ENCODE measurements around the gene TUBE1. TPM values are rescaled to one million over a fixed set of nuclear protein-coding genes. Genes with fewer than 3 reads are reported as not detected.

Gene TUBE1
- total and polyA plus RNA-seq, 2 experiments from 2014 or later = 26.3 to 27.7 TPM

GRCh38 chr6:112109262-112109661 is 22.0 kb upstream of the TUBE1 start (continued):
- no peak for TF ChIP-seq CTCF (conservative IDR thresholded peaks at IDR 0.05; ENCODE audit: low read depth in 2 of 2)
- no peak for TF ChIP-seq ETS1 (IDR thresholded peaks at IDR 0.05)
- TF ChIP-seq REST (IDR thresholded peaks at IDR 0.05; ENCODE audit: unreplicated experiment) = no peak

GRCh38 chr6:112106562-112106961 is 19.3 kb upstream of the TUBE1 start:
- Mint-ChIP-seq H3K27ac (no peak overlapping the region), H3K36me3 (ENCODE audit: low read depth) (peaks cover 8% of the 10 kb centered on the region), H3K4me3 (no peak overlapping the region), H3K4me1 (peaks cover 9% of the 10 kb centered on the region), H3K9me3 (peaks cover 9% of the 10 kb centered on the region), H3K27me3 (ENCODE audit: insufficient read depth, low read depth, poor library complexity) (no peaks in the 10 kb centered on the region)
- Histone ChIP-seq H2AFZ (no peak overlapping the region), H4K20me1 (replicated peaks; ENCODE audit: insufficient read depth) (no peaks in the 10 kb centered on the region), H3F3A (replicated peaks; ENCODE audit: low read depth) (no peaks in the 10 kb centered on the region), H3K9me2 (ENCODE audit: insufficient read depth) (peaks cover 5% of the 10 kb centered on the region), H3K36me3 (ENCODE audit: insufficient read depth) (no peaks in the 10 kb centered on the region), H3K4me2 (no peak overlapping the region), H3K4me3 (no peak overlapping the region), H3K79me2 (replicated peaks; ENCODE audit: insufficient read depth) (no peaks in the 10 kb centered on the region), H3K27me3 (ENCODE audit: insufficient read depth) (no peaks in the 10 kb centered on the region), H3K4me1 (ENCODE audit: insufficient read depth) (peaks cover 10% of the 10 kb centered on the region), H3K27ac (ENCODE audit: low read depth) (no peak overlapping the region)
- ATAC-seq (no peak), DNase-seq (ENCODE audit: low spot score) (no peak)
- TF ChIP-seq CTCF (conservative IDR thresholded peaks at IDR 0.05; ENCODE audit: low read depth in 2 of 2) = no peak
- no peak for TF ChIP-seq ZNF331 (CRISPR knock-in tag; IDR thresholded peaks at IDR 0.05; ENCODE audit: low read depth)
- TF ChIP-seq ZNF462 (CRISPR knock-in tag; IDR thresholded peaks at IDR 0.05) = no peak
- TF ChIP-seq NANOG (IDR thresholded peaks at IDR 0.05; ENCODE audit: borderline replicate concordance) = no peak
